Measurements from ENCODE around the gene CNTN2. TPM values are rescaled to one million over a fixed set of nuclear protein-coding genes. Genes with fewer than 3 reads are reported as not detected.

Gene CNTN2
- total RNA-seq, 1 experiment from 2014 or later: 1.2 TPM

DNA sequence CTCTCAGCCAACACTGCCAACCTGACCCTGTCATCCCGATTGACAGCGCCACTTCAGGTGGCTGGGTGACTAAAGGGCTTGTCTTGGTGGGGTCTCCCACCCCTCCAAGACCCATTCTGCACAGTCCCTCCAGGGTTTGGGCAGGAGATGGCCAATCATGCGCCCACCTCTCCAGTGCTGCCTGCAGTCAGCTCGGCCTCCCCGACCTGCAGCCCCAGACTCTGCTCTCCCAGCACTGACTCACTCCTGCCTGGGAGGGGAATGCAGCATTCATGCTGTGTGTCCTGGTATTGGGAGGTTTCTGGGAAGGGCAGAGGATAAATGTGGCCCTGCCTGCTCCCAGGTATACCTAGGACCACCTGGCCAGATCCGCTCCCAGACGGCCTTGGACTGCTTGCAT is 31.5 kb downstream of the CNTN2 start:
- no peak for DNase-seq (ENCODE audit: low spot score)
- Mint-ChIP-seq H3K4me3 (no peak overlapping the region), H3K36me3 (no peaks in the 10 kb centered on the region), H3K27me3 (ENCODE audit: low read depth) (no peaks in the 10 kb centered on the region), H3K4me1 (0 out of 2 replicates have a peak, but pooled peaks cover 2% of the 10 kb centered on the region), H3K27ac (no peak overlapping the region), H3K9me3 (no peaks in the 10 kb centered on the region)
- ChIA-PET POLR2A (no interaction called here), CTCF (interaction anchor here (1.6 to 12.0 kb wide), 3 partner anchors 12 to 181 kb away, joined by 4 to 109 read pairs (median 23); no protein-coding TSS in a partner anchor)
- no peak for ATAC-seq
- TF ChIP-seq, protein P1, sequence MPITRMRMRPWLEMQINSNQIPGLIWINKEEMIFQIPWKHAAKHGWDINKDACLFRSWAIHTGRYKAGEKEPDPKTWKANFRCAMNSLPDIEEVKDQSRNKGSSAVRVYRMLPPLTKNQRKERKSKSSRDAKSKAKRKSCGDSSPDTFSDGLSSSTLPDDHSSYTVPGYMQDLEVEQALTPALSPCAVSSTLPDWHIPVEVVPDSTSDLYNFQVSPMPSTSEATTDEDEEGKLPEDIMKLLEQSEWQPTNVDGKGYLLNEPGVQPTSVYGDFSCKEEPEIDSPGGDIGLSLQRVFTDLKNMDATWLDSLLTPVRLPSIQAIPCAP (CRISPR knock-in tag; IDR thresholded peaks at IDR 0.05): no peak
- TF ChIP-seq, protein P2, sequence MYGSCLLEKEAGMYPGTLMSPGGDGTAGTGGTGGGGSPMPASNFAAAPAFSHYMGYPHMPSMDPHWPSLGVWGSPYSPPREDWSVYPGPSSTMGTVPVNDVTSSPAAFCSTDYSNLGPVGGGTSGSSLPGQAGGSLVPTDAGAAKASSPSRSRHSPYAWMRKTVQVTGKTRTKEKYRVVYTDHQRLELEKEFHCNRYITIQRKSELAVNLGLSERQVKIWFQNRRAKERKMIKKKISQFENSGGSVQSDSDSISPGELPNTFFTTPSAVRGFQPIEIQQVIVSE (CRISPR knock-in tag; IDR thresholded peaks at IDR 0.05; ENCODE audit: borderline replicate concordance): no peak
- TF ChIP-seq, protein P3, sequence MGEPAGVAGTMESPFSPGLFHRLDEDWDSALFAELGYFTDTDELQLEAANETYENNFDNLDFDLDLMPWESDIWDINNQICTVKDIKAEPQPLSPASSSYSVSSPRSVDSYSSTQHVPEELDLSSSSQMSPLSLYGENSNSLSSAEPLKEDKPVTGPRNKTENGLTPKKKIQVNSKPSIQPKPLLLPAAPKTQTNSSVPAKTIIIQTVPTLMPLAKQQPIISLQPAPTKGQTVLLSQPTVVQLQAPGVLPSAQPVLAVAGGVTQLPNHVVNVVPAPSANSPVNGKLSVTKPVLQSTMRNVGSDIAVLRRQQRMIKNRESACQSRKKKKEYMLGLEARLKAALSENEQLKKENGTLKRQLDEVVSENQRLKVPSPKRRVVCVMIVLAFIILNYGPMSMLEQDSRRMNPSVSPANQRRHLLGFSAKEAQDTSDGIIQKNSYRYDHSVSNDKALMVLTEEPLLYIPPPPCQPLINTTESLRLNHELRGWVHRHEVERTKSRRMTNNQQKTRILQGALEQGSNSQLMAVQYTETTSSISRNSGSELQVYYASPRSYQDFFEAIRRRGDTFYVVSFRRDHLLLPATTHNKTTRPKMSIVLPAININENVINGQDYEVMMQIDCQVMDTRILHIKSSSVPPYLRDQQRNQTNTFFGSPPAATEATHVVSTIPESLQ (CRISPR knock-in tag; IDR thresholded peaks at IDR 0.05): no peak
- TF ChIP-seq ZBTB21 (CRISPR knock-in tag; IDR thresholded peaks at IDR 0.05; ENCODE audit: borderline replicate concordance) (no peak), ZNF232 (CRISPR knock-in tag; IDR thresholded peaks at IDR 0.05) (no peak), ZNF423 (CRISPR knock-in tag; IDR thresholded peaks at IDR 0.05) (no peak), GABPB1 (CRISPR knock-in tag; IDR thresholded peaks at IDR 0.05) (no peak), ELF4 (CRISPR knock-in tag; IDR thresholded peaks at IDR 0.05; ENCODE audit: low read depth) (no peak), ZNF263 (CRISPR knock-in tag; IDR thresholded peaks at IDR 0.05; ENCODE audit: low read depth) (no peak), NFE2L1 (CRISPR knock-in tag; IDR thresholded peaks at IDR 0.05) (no peak)
- TF ChIP-seq, protein P4, sequence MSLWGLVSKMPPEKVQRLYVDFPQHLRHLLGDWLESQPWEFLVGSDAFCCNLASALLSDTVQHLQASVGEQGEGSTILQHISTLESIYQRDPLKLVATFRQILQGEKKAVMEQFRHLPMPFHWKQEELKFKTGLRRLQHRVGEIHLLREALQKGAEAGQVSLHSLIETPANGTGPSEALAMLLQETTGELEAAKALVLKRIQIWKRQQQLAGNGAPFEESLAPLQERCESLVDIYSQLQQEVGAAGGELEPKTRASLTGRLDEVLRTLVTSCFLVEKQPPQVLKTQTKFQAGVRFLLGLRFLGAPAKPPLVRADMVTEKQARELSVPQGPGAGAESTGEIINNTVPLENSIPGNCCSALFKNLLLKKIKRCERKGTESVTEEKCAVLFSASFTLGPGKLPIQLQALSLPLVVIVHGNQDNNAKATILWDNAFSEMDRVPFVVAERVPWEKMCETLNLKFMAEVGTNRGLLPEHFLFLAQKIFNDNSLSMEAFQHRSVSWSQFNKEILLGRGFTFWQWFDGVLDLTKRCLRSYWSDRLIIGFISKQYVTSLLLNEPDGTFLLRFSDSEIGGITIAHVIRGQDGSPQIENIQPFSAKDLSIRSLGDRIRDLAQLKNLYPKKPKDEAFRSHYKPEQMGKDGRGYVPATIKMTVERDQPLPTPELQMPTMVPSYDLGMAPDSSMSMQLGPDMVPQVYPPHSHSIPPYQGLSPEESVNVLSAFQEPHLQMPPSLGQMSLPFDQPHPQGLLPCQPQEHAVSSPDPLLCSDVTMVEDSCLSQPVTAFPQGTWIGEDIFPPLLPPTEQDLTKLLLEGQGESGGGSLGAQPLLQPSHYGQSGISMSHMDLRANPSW (CRISPR knock-in tag; conservative IDR thresholded peaks at IDR 0.05; ENCODE audit: low read depth): no peak

DNA sequence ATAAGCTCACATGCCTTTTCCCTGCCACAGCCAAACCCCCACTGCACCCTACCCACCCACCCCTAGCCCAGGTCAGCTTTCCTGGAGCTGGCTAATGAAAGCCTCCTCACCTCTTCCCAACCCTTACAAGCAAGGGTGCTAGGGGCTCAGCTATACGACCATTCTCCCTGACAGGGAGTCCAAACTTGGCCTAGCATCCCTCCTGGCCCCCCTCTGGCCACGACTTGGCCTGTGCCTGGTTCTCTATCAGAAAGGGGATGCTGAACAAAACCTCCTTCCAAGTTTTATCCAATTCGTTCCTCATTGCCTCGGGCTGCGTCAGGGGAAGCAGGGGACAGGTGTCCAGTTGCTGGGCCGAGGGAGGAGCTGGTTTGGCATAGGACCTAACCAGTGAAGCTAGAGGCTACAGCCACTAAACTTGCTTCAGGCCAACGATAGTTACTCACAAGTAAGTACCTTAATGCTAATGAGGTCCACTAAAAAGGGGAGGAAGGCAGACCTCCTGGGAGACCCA is 32.7 kb downstream of the CNTN2 start:
- CTCF ChIA-PET: interaction anchor here (0.8 to 12.0 kb wide), 6 partner anchors 9 to 180 kb away, joined by 3 to 109 read pairs (median 6); no protein-coding TSS in a partner anchor
- H3K36me3 Mint-ChIP-seq: no peaks in the 10 kb centered on the region
- H3K27me3 Mint-ChIP-seq (ENCODE audit: low read depth): no peaks in the 10 kb centered on the region
- H3K4me1 Mint-ChIP-seq: 0 out of 2 replicates have a peak, but pooled peaks cover 2% of the 10 kb centered on the region
- no peak for ATAC-seq
- no peaks in the 10 kb centered on the region for H3K9me3 Mint-ChIP-seq
- no peak for DNase-seq (ENCODE audit: low spot score)
- no peak overlapping the region for H3K27ac Mint-ChIP-seq
- POLR2A ChIA-PET: no interaction called here
- no peak overlapping the region for H3K4me3 Mint-ChIP-seq
- TF ChIP-seq GABPB1 (CRISPR knock-in tag; IDR thresholded peaks at IDR 0.05) (no peak), TP53 (CRISPR knock-in tag; IDR thresholded peaks at IDR 0.05) (no peak), SMAD3 (CRISPR knock-in tag; IDR thresholded peaks at IDR 0.05; ENCODE audit: borderline replicate concordance) (no peak)
- TF ChIP-seq, protein P2 (CRISPR knock-in tag; IDR thresholded peaks at IDR 0.05; ENCODE audit: borderline replicate concordance): no peak
- TF ChIP-seq, protein P5, sequence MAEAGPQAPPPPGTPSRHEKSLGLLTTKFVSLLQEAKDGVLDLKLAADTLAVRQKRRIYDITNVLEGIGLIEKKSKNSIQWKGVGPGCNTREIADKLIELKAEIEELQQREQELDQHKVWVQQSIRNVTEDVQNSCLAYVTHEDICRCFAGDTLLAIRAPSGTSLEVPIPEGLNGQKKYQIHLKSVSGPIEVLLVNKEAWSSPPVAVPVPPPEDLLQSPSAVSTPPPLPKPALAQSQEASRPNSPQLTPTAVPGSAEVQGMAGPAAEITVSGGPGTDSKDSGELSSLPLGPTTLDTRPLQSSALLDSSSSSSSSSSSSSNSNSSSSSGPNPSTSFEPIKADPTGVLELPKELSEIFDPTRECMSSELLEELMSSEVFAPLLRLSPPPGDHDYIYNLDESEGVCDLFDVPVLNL (CRISPR knock-in tag; IDR thresholded peaks at IDR 0.05; ENCODE audit: borderline replicate concordance, low read depth): no peak
- TF ChIP-seq, protein P6, sequence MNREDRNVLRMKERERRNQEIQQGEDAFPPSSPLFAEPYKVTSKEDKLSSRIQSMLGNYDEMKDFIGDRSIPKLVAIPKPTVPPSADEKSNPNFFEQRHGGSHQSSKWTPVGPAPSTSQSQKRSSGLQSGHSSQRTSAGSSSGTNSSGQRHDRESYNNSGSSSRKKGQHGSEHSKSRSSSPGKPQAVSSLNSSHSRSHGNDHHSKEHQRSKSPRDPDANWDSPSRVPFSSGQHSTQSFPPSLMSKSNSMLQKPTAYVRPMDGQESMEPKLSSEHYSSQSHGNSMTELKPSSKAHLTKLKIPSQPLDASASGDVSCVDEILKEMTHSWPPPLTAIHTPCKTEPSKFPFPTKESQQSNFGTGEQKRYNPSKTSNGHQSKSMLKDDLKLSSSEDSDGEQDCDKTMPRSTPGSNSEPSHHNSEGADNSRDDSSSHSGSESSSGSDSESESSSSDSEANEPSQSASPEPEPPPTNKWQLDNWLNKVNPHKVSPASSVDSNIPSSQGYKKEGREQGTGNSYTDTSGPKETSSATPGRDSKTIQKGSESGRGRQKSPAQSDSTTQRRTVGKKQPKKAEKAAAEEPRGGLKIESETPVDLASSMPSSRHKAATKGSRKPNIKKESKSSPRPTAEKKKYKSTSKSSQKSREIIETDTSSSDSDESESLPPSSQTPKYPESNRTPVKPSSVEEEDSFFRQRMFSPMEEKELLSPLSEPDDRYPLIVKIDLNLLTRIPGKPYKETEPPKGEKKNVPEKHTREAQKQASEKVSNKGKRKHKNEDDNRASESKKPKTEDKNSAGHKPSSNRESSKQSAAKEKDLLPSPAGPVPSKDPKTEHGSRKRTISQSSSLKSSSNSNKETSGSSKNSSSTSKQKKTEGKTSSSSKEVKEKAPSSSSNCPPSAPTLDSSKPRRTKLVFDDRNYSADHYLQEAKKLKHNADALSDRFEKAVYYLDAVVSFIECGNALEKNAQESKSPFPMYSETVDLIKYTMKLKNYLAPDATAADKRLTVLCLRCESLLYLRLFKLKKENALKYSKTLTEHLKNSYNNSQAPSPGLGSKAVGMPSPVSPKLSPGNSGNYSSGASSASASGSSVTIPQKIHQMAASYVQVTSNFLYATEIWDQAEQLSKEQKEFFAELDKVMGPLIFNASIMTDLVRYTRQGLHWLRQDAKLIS (CRISPR knock-in tag; IDR thresholded peaks at IDR 0.05; ENCODE audit: borderline replicate concordance): no peak
- TF ChIP-seq, protein P7, sequence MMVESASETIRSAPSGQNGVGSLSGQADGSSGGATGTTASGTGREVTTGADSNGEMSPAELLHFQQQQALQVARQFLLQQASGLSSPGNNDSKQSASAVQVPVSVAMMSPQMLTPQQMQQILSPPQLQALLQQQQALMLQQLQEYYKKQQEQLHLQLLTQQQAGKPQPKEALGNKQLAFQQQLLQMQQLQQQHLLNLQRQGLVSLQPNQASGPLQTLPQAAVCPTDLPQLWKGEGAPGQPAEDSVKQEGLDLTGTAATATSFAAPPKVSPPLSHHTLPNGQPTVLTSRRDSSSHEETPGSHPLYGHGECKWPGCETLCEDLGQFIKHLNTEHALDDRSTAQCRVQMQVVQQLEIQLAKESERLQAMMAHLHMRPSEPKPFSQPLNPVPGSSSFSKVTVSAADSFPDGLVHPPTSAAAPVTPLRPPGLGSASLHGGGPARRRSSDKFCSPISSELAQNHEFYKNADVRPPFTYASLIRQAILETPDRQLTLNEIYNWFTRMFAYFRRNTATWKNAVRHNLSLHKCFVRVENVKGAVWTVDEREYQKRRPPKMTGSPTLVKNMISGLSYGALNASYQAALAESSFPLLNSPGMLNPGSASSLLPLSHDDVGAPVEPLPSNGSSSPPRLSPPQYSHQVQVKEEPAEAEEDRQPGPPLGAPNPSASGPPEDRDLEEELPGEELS (CRISPR knock-in tag; IDR thresholded peaks at IDR 0.05): no peak
